ENCODE data around the gene PTK7.

The PTK7 gene

GRCh38 chr6:43074847-43075669 is 1.1 kb upstream of the PTK7 start:
- Histone ChIP-seq H3K4me3 (ENCODE audit: insufficient read depth, low read length, poor library complexity, severe bottlenecking) (no peak overlapping the region), H3K27ac (ENCODE audit: low read depth, low read length) (no peak overlapping the region), H3K9ac (ENCODE audit: low read length) (no peak overlapping the region), H2AFZ (ENCODE audit: low read depth, low read length, severe bottlenecking) (no peak overlapping the region), H3F3A (ENCODE audit: insufficient read depth) (no peaks in the 10 kb centered on the region), H3K9me2 (replicated peaks; ENCODE audit: insufficient read depth, low read length) (no peaks in the 10 kb centered on the region), H3K27me3 (ENCODE audit: low read length) (no peaks in the 10 kb centered on the region), H3K36me3 (ENCODE audit: low read length) (no peaks in the 10 kb centered on the region), H4K20me1 (ENCODE audit: low read depth, low read length) (no peaks in the 10 kb centered on the region), H3K4me2 (ENCODE audit: low read depth, low read length, poor library complexity, severe bottlenecking) (no peak overlapping the region), H3K79me2 (ENCODE audit: insufficient read depth, low read length) (no peaks in the 10 kb centered on the region), H3K9me3 (ENCODE audit: insufficient read depth, low read length) (no peaks in the 10 kb centered on the region)
- TF ChIP-seq CTCF (IDR thresholded peaks at IDR 0.05; ENCODE audit: insufficient read depth, low read length, poor library complexity, severe bottlenecking) (no peak), EZH2phosphoT487 (conservative IDR thresholded peaks at IDR 0.05; ENCODE audit: low read length) (no peak)

GRCh38 chr6:43076464-43077332 is 584 bp downstream of the PTK7 start:
- Histone ChIP-seq H3K4me3 (ENCODE audit: insufficient read depth, low read length, poor library complexity, severe bottlenecking) (peak overlapping the region; percentile 40), H3K9me2 (replicated peaks; ENCODE audit: insufficient read depth, low read length) (no peaks in the 10 kb centered on the region), H3K9me3 (ENCODE audit: insufficient read depth, low read length) (no peaks in the 10 kb centered on the region), H3K79me2 (ENCODE audit: insufficient read depth, low read length) (no peaks in the 10 kb centered on the region), H4K20me1 (ENCODE audit: low read depth, low read length) (no peaks in the 10 kb centered on the region), H2AFZ (ENCODE audit: low read depth, low read length, severe bottlenecking) (peak overlapping the region; percentile 22), H3K9ac (ENCODE audit: low read length) (peak overlapping the region; percentile 42; the same call in 1 of the 2 replicates), H3K27me3 (ENCODE audit: low read length) (no peaks in the 10 kb centered on the region), H3K36me3 (ENCODE audit: low read length) (no peaks in the 10 kb centered on the region), H3F3A (ENCODE audit: insufficient read depth) (no peaks in the 10 kb centered on the region), H3K27ac (ENCODE audit: low read depth, low read length) (no peak overlapping the region), H3K4me2 (ENCODE audit: low read depth, low read length, poor library complexity, severe bottlenecking) (peak overlapping the region; percentile 55)
- TF ChIP-seq EZH2phosphoT487 (conservative IDR thresholded peaks at IDR 0.05; ENCODE audit: low read length) = peak; percentile 91
- TF ChIP-seq CTCF (IDR thresholded peaks at IDR 0.05; ENCODE audit: insufficient read depth, low read length, poor library complexity, severe bottlenecking) = no peak

- H2AFZ ChIP-seq (ENCODE audit: low read depth, low read length, severe bottlenecking) = no peak overlapping the region
- no peak overlapping the region for H3K27ac ChIP-seq (ENCODE audit: low read depth, low read length)
- no peak overlapping the region for H3K9ac ChIP-seq (ENCODE audit: low read length)
- H4K20me1 ChIP-seq (ENCODE audit: low read depth, low read length) = no peaks in the 10 kb centered on the region
- no peaks in the 10 kb centered on the region for H3K9me2 ChIP-seq (replicated peaks; ENCODE audit: insufficient read depth, low read length)
- no peaks in the 10 kb centered on the region for H3K27me3 ChIP-seq (ENCODE audit: low read length)
- H3K9me3 ChIP-seq (ENCODE audit: insufficient read depth, low read length) = no peaks in the 10 kb centered on the region
- no peak overlapping the region for H3K4me3 ChIP-seq (ENCODE audit: insufficient read depth, low read length, poor library complexity, severe bottlenecking)
- no peak for TF ChIP-seq EZH2phosphoT487 (conservative IDR thresholded peaks at IDR 0.05; ENCODE audit: low read length)
- H3K79me2 ChIP-seq (ENCODE audit: insufficient read depth, low read length) = no peaks in the 10 kb centered on the region
- no peaks in the 10 kb centered on the region for H3K36me3 ChIP-seq (ENCODE audit: low read length)
- no peak overlapping the region for H3K4me2 ChIP-seq (ENCODE audit: low read depth, low read length, poor library complexity, severe bottlenecking)
- no peaks in the 10 kb centered on the region for H3F3A ChIP-seq (ENCODE audit: insufficient read depth)
Observed at GRCh38 chr6:43077333-43077809, 1.3 kb downstream of the PTK7 start.

All from SU-DHL-6 (cell line).